Measurements from ENCODE around the gene ARHGEF16.

Gene ARHGEF16

DNA sequence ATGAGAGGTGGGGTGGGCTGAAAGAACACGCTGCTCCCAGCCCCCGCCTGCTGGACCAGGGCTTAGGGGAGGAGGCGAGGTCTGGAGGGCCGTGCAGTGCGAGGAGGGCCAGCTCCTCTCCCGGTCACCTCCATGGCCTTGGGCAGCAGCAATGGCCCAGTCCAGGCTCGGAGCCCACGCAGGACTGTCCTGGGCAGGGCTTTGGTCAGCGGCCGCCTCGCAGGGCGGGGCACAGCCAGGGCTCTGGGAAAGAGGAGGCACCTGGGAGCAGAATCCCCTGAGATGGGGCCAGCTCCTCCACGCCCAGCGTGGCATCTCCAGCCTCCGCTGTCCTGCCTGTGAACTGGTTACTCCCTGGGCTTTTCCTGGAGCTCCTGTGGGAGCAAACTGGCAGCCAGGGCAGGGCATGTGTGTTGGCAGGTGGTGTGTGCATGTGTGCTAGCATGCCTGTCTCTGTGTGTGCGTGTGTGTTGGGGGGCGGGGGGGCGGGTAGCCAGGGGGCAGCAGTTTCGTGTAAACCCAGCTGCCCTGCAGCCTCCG lies 27.4 kb downstream of the ARHGEF16 start:
- TF ChIP-seq, protein P1, sequence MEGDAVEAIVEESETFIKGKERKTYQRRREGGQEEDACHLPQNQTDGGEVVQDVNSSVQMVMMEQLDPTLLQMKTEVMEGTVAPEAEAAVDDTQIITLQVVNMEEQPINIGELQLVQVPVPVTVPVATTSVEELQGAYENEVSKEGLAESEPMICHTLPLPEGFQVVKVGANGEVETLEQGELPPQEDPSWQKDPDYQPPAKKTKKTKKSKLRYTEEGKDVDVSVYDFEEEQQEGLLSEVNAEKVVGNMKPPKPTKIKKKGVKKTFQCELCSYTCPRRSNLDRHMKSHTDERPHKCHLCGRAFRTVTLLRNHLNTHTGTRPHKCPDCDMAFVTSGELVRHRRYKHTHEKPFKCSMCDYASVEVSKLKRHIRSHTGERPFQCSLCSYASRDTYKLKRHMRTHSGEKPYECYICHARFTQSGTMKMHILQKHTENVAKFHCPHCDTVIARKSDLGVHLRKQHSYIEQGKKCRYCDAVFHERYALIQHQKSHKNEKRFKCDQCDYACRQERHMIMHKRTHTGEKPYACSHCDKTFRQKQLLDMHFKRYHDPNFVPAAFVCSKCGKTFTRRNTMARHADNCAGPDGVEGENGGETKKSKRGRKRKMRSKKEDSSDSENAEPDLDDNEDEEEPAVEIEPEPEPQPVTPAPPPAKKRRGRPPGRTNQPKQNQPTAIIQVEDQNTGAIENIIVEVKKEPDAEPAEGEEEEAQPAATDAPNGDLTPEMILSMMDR (IDR thresholded peaks at IDR 0.05; ENCODE audit: insufficient read depth, low read length, missing control alignments): no peak
- H3K4me3 ChIP-seq (ENCODE audit: low read depth, low read length): no peak overlapping the region
- ChIA-PET CTCF (interaction anchor here (2.3 to 3.9 kb wide), 3 partner anchors 9 to 29 kb away, joined by 16 to 63 read pairs (median 18); partner anchors contain the start of gene ARHGEF16), POLR2A (no interaction called here)
- DNase-seq (ENCODE audit: low read depth, low spot score): no peak

DNA sequence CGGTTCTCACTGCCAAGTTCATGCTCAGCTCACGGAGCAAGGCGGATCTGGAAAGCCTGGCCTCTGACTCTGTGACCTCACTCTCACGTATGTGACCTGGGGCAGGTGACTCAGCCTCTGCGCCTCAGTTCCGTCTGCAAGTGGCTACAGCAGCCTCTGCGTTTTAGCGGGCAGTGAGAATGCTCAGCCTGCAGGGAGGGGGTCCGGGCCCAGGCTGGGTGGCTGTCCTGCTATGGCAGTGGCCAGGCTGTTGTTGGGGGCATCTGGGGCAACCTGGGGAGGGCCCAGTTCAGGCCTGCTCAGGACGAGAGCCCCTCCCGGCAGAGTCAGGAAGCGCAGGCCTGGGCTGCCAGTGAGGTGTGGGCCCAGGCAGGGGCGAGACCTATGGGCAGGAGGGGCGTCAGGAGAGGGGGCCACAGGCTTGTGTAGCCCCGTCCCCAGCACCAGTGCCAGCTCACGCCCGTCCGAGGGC lies 27.9 kb downstream of the ARHGEF16 start:
- DNase-seq (ENCODE audit: low read depth, low spot score): no peak
- TF ChIP-seq, protein P1 (IDR thresholded peaks at IDR 0.05; ENCODE audit: insufficient read depth, low read length, missing control alignments): peak; percentile 22
- POLR2A ChIA-PET: no interaction called here

DNA sequence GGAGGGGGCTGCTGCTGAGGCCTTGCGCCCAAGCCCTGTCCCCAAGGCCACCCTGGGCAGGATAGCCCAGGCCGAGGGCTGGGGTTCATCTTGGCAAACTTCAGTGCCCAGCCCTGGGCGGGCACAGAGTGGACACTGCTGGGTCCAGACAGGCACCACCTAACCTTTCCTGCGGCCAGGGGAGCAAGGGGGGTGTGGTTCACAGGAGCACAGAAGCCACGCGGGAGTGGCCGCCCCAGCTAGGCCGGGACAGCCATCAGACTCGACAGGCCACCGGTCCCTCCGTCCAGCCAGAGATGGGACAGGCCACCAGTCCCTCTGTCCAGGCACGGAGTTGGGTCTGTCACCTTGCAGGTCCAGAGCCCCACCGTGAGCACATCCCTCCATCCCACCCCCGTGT lies 28.9 kb downstream of the ARHGEF16 start:
- ChIA-PET CTCF (interaction anchor here (1.1 to 3.9 kb wide), 3 partner anchors 11 to 68 kb away, joined by 3 to 63 read pairs (median 16); partner anchors contain the start of gene ARHGEF16), POLR2A (no interaction called here)
- TF ChIP-seq, protein P1 (IDR thresholded peaks at IDR 0.05; ENCODE audit: insufficient read depth, low read length, missing control alignments): no peak
- no peak for DNase-seq (ENCODE audit: low read depth, low spot score)
- no peak overlapping the region for H3K4me3 ChIP-seq (ENCODE audit: low read depth, low read length)

More for the DNA sequence above, 27.9 kb downstream of the ARHGEF16 start:
- H3K4me3 ChIP-seq (ENCODE audit: low read depth, low read length): no peak overlapping the region
- CTCF ChIA-PET: interaction anchor here (1.1 to 3.9 kb wide), 4 partner anchors 8 to 69 kb away, joined by 3 to 63 read pairs (median 17); partner anchors contain the start of gene ARHGEF16

DNA sequence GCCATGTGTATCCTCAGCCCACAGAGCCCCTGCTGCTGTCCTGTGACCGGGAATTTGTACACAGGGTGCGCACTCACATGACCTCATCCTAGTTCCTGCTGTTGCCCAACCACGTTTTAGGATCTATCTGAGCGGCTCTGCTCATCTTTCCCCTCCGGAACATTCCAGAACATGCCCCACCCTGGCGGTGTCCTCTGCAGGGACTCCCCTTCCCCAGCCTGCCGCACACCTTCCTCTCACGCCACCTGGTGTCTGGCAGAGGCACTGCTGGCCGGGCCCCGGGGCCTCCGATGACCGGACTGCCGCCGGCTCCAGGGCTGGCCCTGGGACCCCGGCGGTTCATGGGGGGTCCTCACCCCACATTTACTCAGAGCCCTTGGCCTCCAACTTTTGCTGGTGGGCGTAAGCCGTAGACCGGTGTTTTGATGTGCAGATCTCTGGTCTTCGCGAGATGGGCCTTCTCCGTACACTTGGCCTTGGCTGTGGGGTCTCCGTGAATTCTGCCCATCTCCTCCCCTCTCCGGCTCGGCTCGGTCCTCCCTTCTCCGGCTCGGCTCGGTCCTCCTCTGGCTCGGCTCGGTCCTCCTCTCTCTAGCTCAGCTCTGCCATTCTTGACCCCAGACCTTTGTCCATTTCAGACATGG lies 29.5 kb downstream of the ARHGEF16 start:
- no peak overlapping the region for H3K4me3 ChIP-seq (ENCODE audit: low read depth, low read length)
- ChIA-PET CTCF (interaction anchor here (0.8 to 5.8 kb wide), 9 partner anchors 9 to 59 kb away, joined by 3 to 115 read pairs (median 5); partner anchors contain the start of gene ARHGEF16), POLR2A (no interaction called here)
- DNase-seq (ENCODE audit: low read depth, low spot score): no peak
- TF ChIP-seq, protein P1 (IDR thresholded peaks at IDR 0.05; ENCODE audit: insufficient read depth, low read length, missing control alignments): peak; percentile 89

DNA sequence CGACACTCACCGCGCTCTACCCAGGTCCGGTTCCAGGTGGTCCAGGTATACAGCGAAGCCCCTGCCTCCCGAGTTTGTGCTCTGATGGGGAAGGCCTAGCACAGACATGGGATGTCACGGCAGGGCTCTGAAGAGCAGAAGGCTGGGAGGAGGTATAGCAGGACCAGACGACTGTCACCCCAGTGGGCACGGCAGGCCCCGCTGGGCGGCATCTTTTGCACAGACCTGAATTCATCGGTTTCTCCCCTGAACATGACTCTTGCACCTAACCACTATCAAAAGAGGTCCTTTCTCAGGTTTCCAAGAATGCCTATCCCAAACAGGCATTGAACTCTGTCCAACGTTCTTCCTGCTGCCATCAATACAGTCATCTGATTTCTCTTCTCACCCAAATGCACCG lies 30.6 kb downstream of the ARHGEF16 start:
- ChIA-PET POLR2A (no interaction called here), CTCF (interaction anchor here (1.0 to 5.8 kb wide), 10 partner anchors 13 to 58 kb away, joined by 3 to 115 read pairs (median 5); partner anchors contain the start of gene ARHGEF16)
- no peak for DNase-seq (ENCODE audit: low read depth, low spot score)
- no peak overlapping the region for H3K4me3 ChIP-seq (ENCODE audit: low read depth, low read length)
- TF ChIP-seq, protein P1 (IDR thresholded peaks at IDR 0.05; ENCODE audit: insufficient read depth, low read length, missing control alignments): no peak

DNA sequence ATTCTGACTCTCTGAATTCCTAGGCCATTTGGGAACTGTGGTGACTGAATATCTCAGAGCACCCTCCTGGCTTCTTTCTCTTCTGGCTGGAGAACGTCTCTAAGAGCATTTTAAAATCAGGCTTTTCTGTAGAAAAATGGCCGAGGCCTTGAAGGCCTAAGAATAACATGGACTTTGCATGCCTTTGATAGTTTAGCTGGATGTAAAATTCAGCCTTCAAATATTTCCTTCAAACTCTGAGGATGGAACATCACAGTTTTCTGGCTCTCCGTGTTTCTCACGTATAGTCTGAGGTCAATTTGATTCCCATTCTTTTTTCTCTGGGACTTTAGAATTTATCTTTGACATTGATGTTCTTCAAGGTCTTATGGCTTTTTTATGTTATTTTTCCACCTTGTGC lies 34.0 kb downstream of the ARHGEF16 start:
- no peak for DNase-seq (ENCODE audit: low read depth, low spot score)
- POLR2A ChIA-PET: no interaction called here
- H3K4me3 ChIP-seq (ENCODE audit: low read depth, low read length): no peak overlapping the region
- TF ChIP-seq, protein P1 (IDR thresholded peaks at IDR 0.05; ENCODE audit: insufficient read depth, low read length, missing control alignments): no peak
- CTCF ChIA-PET: interaction anchor here (1.1 to 5.8 kb wide), 5 partner anchors 17 to 75 kb away, joined by 3 to 115 read pairs (median 6); no protein-coding TSS in a partner anchor
